GM12875 (cell line): ENCODE results near the gene CEP131.

Source experiments
- H3K4me3 ChIP-seq: one replicate; pipeline ENCODE4 v1.5.1; 2011; ENCODE audit warnings: low read depth, low read length, control low read depth
- TF ChIP-seq, protein P1 (sequence below): IDR thresholded peaks from 2 replicates; pipeline ENCODE4 v1.5.1; 2011; ENCODE audit warnings: low read depth, mild to moderate bottlenecking, control low read depth, inconsistent platforms, low read length, moderate library complexity, borderline replicate concordance; ENCODE audit not compliant: insufficient read depth

CEP131 gene

DNA sequence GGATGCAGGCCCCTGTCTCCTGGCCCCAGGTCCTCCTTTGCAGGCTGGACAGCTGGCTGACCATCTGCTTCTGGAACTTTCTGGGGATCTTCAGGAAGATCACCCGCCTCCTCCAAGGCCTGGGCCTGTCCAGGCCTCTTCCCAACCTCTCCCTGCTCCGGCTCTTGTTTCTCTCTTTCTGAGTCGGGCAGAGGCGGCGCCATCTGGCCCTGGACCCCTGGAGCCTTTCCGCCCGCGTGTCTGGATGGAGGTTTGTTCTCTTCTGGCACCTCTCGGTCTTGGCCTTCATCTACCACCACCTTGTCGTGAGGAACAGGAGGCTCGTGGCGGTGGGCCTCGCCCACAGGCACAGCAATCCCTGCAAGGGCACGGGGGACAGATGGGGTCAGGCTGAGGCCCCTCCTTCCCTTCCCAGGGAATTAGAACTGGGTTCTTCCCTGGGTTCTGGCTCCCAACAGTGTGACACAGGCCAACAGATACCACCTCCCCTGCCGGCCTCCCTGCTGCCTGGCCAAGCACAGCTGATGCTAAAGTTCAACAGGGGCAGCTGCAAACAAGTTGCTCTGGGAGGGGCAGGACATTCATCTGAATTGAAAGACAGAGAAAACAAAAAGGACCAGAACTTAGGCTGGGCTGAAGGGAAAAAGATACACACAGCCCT, 29.7 kb upstream of the CEP131 start:
- H3K4me3 ChIP-seq: no peak overlapping the region
- TF ChIP-seq, protein P1, sequence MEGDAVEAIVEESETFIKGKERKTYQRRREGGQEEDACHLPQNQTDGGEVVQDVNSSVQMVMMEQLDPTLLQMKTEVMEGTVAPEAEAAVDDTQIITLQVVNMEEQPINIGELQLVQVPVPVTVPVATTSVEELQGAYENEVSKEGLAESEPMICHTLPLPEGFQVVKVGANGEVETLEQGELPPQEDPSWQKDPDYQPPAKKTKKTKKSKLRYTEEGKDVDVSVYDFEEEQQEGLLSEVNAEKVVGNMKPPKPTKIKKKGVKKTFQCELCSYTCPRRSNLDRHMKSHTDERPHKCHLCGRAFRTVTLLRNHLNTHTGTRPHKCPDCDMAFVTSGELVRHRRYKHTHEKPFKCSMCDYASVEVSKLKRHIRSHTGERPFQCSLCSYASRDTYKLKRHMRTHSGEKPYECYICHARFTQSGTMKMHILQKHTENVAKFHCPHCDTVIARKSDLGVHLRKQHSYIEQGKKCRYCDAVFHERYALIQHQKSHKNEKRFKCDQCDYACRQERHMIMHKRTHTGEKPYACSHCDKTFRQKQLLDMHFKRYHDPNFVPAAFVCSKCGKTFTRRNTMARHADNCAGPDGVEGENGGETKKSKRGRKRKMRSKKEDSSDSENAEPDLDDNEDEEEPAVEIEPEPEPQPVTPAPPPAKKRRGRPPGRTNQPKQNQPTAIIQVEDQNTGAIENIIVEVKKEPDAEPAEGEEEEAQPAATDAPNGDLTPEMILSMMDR: no peak

DNA sequence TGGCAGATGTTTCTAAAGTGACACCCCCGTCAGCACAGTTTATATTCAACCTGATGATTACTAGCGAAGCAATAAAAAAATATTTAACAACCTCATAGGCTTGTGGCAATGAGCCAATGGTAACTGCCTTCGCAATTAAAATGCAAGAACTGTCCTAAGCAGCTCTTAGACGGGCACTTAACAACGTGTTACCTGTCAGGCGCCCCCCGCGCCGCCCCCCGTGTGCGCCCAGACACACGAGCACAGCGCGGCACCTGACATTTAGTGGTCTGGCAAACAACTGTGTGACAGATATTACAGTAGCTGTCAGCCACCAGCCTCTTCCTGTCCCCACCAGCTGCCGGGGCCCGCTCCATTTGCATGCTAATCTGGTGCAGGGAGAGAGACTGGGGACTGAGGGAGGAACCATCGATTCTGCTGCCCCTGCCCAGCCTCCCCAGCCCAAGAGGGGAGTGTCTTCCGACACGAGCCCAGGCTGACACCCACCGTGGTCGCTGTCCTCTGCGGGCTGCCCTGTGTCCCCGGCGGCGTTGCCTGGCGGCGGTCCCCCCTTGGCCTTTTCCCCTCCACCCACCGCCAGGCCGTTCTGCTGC, 29.0 kb upstream of the CEP131 start:
- no peak overlapping the region for H3K4me3 ChIP-seq
- TF ChIP-seq, protein P1: no peak

- H3K4me3 ChIP-seq: no peak overlapping the region
- TF ChIP-seq, protein P1: no peak
These were observed 28.4 kb upstream of the CEP131 start for GRCh38 chr17:81251094-81251708.

DNA sequence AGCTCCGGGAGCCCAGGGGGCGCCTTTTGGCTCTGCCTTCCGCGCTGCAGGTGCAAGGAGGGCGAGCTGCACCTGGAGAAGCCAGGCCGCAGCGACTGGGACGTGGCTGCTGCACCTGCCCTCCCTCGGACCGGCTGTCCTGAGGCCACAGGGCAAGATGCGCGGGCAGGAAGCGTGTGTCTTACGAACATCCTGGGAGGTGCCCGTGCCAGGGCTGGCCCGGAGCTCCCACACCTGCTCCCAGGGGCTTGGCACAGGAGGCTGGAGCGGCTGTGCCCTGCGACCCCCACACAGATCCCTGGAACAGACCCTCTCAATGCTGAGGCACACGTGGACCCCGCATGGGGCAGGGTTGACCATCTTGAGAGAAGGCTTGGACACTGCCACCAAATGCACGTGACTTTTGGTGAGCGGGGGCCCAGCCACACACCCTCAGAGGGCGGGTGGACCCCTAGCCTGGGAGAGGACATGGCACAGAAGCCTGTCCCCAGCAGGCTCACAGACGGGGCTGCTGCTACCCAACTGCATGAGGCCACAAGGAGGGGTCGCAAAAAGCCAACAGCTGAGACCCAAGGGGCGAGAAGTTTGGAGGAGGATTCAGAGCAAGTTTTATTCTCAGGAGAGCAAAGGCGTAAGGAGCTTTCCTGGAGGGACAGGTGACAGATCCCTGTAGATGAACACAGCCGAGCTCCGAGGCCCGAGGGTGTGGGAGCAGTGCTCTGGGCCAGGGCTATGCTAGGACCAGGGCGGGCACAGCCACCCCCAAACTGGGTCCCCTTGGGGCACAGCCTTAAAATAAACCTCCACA, 27.7 kb upstream of the CEP131 start:
- no peak overlapping the region for H3K4me3 ChIP-seq
- TF ChIP-seq, protein P1: no peak

DNA sequence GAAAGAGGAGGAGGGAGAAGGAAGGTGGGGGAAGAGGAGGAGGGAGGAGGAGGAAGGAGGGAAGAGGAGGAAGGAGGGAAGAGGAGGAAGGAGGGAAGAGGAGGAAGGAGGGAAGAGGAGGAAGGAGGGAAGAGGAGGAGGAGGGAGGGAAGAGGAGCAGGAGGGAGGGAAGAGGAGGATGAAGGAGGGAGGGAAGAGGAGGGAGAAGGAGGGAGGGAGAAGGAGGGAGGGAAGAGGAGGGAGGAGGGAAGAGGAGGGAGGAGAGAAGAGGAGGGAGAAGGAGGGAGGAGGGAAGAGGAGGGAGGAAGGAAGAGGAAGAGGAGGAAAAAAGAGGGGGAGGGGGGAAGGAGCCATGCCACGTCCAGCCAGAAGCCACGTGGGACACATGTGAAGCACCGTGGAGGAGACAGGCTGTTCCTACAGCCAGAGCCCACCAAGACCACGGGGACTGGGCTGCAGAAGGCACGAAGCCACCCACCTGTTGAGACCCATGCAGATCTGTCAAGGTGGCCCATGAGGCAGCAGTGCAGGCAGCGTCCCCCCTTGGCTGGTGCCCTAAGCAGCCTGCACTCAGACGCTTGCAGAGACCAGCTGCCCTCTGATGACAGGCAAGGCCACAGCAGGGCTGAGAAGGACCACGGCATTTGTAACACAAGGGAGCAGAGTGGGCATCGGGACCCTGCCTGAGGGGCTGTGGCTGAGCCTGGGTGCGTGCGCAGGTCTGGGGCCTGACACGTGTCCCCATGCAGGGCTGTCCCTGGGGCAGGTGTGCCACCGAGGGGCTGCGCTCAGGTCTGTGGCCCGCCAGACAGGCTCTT, 26.7 kb upstream of the CEP131 start:
- TF ChIP-seq, protein P1: no peak
- H3K4me3 ChIP-seq: no peak overlapping the region

DNA sequence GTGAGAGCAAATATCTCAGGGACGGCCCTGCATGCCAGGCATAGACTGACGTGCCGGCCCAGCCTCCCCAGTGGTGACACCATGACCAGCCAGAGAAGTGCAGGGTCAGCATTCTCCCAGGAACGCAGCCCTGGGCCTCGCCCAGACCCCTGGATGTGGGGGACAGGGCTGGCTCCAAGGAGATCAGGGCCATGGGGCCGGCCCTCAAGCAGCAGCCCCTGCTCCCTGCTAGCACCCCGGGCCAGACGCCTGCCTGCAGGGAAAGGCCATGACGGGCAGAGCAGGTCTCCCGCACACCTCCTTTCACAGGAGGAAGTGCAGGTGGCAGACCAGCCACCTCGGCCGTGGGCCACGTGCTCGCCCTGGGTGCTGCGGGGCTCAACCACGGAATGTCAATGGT, 25.9 kb upstream of the CEP131 start:
- TF ChIP-seq, protein P1: no peak
- H3K4me3 ChIP-seq: no peak overlapping the region
